Dermis blood vessel endothelial cell (primary cell): ENCODE data around the gene LDLRAD4. TPM values are rescaled to one million over a fixed set of nuclear protein-coding genes. Genes with fewer than 3 reads are reported as not detected.

ENCODE experiments used
- DNase-seq: peaks from one replicate; pipeline ENCODE4 v3.0.0; 2010
- total RNA-seq: library from RNA; depleted of rRNA; stranded (reverse); fragments of >200 nt; gene quantifications from 2 replicates; pipeline ENCODE4 v1.2.3, GENCODE V29; 2014

LDLRAD4 gene
- total RNA-seq, 1 donor from 2014 or later = 20.1 TPM

DNA sequence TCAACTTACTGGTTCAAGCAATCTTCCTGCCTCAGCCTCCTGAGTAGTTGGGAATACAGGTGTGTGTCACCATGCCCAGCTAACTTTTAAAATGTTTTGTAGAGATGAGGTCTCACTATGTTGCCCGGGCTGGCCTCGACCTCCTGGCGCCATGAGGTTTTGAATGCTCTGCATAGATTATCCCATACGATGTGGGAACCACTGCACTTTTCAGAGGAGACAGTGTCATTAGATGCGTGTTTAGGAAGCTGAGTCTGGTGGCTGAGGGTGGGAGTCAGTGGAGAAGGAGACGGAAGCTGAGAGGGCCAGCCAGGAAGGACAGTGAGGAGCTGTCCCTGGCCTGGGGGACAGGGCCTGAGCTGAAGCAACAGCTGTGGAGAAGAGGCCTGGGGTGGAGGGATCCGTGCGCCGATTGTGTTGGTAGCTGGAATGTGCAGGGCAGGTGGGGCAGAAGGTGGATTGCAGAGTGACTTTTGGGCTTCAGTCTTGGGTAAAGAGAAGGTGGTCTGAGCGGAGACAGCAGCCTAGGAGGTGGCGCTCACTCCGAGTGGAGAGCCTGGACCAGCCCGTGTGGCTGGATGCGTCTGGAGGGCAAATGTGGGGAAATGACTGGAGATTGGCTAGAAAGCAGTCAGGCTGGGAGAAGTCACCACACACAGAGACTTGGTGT, 68.0 kb downstream of the LDLRAD4 start:
- no peak for DNase-seq

DNA sequence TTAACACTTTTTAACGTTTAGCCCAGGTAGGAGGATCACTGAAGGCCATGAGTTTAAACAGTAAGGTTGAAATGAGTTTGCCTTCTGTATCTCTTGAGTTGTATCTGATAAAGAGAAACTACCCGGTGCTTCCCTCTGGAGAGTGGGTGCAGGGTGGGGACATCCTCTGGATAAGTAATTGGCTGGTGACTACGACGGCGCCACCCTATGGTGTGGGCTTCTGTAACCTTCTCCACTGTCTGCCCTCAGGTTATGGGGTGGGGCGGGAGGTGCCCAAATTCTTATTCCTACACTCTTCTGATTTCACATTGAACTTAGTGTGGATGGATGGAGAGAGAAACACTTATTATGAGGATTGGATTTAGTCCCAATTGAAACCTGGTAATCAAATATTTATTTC, 68.8 kb downstream of the LDLRAD4 start:
- no peak for DNase-seq

DNA sequence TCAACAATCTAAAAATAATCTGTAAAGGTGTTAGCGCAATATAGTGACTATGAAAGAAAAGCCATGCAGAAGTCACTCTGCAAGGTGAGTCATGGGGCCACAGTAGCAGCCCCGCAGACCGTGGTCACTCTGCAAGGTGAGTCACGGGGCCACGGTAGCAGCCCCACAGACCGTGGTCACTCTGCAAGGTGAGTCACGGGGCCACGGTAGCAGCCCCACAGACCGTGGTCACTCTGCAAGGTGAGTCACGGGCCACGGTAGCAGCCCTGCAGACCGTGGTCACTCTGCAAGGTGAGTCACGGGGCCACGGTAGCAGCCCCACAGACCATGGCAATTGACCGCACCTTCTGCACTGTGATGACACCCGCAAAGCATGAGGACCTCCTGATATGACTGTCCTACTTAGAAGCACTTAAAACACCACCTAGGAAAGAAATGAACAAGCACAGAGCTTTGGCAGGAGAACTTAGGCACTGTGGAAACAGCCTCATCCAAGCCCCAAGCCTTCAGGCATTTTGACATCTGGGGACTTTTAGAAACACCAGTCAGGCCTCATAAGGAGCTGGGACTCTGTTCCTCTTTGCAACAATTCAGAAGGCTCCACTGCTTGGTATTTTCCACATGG, 70.1 kb downstream of the LDLRAD4 start:
- DNase-seq = no peak

DNA sequence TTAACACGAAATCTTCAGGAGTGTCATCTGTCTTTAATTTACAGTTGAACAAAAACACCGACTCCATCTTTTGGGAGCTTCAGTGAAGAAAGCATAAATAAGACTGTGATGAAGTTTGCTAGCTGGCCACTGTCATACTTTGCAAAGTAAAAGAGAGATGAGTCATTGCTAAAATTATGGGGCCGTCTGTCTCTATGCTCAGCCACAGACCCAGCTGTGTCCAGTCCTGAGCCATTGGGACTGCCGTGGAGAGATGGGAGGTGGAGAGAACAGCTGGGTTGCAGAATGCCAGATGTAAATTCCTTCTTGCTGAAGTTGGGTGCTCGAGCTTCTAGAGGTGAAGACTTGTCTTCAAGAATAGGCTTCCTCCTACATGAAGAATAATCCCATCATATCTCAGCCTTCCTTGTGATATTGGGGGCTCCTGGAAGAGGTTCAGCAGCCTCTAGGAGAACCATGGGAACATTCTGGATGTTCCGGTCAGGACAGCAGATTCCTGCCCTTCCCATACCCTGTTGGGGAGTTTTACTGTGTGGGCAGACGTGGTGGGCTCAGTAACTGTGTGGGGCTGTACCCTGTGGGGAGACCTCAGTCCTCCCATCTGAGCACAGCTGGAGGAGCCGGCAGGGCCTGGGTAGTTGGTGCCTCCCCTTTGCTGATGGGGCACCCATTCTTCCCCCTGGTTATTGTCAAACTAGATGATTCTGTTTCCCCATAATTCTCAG, 71.1 kb downstream of the LDLRAD4 start:
- DNase-seq = no peak

DNA sequence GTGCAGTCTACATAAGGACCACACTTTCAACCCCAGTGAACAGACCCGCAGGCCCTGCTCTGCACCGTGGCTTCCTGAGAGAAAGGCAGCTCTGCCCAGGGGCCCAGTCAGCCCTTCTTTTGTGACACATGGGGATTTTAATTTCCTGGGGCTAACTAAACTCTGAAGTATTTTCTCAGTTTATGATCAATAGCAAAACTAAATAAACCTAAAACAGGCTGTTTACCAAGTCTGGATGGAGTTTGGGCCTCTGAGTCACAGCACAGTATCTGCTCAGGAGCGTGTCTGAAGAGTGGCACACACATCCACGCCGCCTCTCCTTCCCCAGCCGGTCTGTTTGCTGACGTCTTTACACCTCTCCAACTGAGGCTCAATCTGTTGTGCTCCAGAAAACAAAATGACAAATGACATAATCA, 72.3 kb downstream of the LDLRAD4 start:
- no peak for DNase-seq

DNA sequence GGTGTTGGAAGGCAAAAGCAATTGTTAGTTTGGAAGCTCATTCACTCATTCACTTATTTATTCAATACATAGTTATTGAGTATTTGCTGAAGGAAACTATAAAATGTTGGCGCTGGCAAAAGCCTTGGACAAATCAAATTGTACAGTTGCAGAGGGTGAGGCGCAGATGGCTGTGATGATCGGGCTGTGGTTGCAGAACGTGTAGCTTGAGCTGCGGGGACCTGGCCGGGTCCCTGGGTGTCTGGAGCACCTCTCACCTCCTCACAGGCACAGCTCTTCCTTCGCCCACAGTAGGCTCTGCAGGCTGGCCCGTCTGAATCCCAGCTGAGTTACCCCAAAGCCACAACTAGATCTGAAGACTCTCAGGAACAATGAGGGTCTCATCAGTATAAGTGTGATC, 72.7 kb downstream of the LDLRAD4 start:
- no peak for DNase-seq

DNA sequence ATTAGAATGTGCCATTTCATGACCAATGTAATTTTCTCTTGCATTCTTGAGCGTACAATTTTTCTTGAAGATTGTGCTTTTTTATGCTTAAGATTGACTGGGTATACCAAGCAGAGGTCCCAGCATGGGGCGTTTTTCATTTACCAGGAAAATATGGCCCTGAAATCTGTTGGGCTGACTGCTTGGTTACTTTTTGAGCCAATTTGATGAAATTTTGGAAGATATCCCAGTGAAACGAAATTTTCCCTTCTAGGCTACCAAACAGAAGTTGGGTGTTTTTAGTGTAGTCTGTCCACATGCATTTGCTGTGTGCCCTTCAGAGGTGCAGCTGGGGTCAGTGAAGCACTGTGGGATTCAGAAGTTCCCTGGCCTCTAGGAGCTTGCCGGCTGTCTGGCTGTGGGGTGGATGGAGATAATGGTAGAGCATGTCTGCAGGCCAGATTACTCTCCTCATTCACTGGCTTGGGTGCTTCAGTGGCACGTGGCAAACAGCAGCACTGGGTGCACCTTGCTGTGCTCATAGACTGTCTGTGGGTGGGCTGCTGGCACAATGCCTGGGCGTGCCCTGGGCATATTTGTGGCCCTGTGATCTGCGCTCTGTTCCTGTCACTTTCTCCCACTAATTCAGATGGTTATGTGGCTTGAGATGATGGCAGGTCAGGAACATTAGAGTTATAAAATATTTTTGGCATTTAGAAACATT, 73.3 kb downstream of the LDLRAD4 start:
- DNase-seq = no peak

DNA sequence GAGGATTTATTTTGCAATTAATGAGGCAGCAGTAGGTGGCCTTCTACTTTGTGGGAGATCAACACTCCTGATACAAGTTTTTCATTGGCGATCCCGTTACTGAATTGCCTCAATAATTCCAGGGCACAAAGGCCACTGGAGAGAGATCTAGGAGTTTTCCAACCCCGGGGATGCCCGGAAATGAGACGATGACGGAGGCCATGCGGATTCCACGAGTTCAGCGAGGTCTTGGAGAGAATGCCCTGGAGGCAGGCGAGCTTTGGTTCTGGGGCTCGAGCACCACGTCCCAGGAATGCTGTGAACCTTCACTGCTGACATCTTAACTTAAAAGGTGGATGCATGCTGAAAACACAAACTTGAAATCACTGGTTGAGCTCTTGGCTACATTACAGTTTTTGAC, 74.2 kb downstream of the LDLRAD4 start:
- no peak for DNase-seq

DNA sequence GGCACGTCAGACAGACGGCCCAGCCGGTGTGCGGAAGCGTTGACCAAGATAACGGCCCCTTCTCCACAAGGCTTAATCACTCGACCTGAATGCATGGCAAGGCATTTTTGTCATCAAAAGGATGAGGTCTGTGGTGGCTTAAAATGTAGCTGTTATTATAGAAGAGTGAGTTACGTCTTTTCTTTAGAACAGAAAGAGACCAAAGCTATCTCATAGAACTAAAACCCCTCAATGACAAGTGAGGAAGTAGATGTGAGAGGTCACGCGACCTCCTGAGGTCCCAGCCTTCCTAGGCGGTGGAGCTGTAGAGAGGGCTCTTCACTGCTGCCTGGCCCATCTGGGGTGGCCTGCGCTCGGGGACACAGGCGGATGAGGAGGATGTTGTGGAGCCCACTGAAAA, 75.7 kb downstream of the LDLRAD4 start:
- no peak for DNase-seq

DNA sequence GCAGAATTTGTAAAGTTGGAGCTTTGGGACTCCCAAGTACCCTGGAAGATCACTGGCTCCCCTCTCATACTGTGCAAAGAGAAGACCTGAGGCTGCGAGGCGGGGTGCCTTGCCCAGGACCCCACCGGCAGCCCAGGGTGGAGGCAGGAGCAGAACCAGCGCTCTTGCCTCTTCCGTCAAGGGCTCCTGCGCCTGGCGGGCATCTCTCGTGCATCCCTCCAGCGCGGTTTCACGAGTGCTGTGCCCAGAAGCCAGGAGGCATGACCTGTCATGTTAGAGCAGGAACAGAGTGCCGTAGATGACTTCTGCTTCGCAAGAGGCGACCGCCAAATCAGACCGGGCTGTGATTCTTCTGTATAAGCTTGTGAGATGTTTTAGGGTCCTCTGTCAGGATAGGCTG, 77.3 kb downstream of the LDLRAD4 start:
- DNase-seq = no peak

DNA sequence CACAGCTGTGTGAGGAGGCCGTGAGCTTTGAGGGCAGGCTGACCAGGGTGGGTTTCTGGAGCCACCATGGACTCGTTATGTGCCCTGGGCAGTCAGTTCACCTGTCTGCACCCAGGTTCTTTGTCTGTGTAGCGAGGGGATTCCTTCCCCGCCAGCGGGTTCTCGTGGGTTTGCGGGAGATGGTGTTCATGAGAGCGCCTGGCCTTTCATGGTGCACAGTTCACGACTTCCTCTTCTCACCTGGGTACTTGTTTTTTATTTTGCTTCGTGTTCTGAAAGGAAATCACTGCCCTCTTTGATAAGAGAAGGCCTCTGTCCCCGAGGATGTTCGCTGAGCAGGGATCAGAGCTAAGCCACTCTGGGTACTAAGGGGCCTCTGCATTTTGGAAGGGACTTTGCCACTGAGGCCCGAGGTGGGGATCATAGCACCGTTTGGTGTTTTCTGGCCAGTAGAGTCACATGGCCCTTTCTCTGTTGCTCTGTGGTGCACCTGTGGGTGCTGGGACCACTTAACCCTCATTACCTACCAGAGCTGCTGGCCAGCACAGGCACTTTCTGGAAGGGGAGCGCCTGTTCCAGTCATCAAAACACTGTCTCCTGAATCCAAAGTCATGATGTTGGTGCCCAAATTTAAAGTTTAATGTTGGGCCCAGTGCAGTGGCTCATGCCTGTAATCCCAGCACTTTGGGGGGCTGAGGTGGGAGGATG, 78.5 kb downstream of the LDLRAD4 start:
- no peak for DNase-seq

DNA sequence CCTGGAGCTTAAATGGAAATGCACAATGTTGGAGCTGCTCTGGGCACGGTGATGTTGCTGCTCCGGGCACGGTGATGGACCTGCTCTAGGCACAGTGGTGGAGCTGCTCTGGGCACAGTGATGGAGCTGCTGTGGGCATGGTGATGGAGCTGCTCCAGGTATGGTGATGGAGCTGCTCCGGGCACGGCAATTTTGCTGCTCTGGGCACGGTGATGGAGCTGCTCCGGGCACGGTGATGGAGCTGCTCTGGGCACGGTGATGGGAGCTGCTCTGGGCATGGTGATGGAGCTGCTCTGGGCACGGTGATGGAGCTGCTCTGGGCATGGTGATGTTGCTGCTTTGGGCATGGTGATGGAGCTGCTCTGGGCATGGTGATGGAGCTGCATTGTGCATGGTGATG, 79.7 kb downstream of the LDLRAD4 start:
- DNase-seq = no peak

DNA sequence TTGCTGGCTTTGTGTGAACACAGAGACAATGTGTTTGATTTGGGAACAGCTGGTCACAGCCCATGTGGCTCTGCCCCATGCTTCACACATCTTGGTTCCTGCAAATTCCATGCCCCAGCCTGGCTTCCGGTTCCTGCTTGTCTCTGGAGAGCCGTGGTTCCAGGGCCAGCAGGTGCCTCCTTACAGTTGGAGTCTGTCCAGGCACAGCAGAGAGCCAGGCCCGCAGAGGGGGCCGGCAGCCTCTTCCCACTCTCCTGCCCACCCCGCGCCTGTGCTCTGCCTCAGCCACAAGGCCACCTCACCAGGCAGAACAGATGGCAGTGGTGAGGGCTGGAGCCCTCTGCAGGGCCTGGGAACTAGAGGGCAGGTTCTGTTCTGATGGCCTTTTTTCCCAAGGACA, 81.5 kb downstream of the LDLRAD4 start:
- DNase-seq = peak; percentile 16

DNA sequence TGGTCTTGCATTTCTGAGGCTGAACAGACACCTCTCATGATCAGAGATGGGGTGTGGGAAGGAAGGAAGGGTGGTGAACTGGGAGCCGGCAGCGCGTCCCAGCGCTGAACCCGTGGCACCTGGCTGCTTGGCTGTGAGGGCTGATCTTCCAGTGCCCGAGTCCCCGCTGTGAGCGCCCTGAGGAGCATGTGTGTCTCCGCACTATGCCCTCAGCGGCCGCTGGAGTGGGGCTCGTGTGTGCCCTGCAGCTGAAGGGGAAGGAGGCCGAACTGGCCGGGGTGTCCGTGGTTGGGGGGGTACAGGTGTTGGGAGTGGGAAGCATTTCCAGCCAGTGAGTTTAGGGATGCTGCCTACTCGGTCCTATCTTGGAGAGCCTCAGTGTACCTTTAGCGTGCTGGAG, 82.2 kb downstream of the LDLRAD4 start:
- DNase-seq = no peak

DNA sequence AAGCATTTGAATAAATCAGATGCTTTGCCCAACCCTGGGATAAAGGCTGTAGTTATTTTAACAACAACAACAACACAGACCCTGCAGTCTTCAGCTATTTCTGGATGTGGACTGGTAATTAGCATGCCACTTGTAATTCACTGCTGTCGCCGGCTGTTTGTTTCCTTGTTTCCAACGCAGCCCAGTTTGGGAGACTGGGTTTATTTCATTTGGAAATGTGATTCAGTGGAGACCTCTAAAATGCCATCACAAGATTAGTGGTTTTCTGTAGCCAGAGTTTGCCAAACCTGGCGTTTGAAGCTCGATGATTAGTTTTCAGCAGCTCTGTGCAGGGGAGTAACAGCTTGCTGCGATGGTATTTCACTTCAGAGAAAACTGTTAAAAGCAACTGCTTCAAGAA, 83.5 kb downstream of the LDLRAD4 start:
- DNase-seq = no peak

DNA sequence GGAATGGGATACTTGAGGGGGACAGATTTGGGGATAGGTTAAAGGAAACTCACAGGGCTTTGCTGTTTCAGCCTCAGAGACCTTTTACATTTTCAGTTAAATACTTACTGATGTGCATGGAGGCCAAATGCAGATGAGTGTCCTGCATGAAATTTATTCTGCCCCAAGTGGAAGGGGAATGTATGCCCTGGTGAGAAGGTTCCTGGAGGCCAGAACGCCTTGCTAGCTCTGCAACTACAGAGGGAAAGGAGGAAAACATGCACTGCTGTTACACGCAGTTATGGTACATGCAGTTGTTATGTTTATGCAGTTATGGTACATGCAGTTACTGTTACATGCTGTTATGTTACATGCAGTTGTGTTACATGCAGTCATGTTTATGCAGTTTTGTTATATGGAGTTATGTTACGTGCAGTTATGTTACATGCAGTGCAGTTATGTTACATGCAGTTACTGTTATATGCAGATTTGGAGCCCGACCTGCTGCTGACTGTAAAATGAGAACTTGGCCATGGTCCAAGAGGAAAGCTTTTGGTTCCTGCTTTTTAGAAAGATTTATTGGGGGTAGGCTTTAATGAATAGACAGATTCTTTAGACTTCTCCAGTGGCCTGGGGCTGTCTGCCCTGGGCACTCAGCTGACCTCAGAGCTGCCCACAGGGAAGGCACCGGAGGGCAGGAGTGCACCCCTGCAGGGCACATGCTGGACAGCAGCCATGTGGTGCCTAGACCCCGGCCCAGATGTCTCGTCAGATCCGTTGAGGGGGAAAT, 84.1 kb downstream of the LDLRAD4 start:
- peak; percentile 2 for DNase-seq

DNA sequence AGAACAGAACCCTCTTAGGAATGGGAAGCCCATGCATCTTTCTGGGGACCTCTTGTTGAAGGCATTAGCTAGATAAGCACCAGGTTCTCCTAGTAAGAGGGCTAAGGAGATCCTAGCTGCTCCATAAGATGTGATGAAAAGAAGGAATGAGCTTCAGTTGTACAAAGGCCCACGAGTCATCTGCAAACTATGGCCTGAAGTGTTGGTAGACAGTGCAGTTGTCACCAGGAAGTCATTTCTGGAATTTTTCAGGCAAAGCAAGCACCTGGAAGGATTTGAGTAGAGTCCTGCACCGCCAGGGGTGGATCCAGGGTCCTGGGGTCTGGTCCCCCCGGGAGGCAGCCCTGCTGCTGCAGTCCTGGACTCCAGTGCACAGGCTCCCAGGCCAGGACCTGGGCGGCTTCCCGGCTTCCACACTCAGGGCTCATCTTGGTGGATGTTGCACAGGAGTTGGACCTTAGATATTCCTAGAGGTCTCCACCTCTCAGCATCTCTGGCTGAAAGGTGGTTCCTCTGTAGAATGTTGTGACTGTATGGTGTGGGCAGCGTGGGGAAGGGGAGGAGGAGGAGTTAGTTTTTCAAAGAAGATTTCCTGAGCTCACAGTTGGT, 85.3 kb downstream of the LDLRAD4 start:
- no peak for DNase-seq

DNA sequence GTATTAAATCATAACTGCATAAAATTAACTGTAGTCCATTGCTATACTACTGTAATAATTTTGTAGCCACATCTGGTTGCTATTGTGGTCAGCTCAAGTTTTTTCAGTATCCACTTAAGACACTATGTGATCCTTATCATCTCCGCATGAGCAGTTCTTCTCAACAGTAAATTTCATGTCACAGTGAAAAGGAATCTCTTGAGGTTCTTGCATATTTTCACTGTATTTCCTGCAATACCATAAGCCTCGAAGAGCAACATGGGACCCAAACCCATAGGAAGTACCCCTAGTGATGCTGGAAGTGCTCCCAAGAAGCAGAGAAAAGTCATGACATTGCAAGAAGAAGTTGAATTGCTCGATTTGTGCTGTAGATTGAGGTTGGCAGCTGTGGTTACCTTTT, 86.7 kb downstream of the LDLRAD4 start:
- DNase-seq = no peak

DNA sequence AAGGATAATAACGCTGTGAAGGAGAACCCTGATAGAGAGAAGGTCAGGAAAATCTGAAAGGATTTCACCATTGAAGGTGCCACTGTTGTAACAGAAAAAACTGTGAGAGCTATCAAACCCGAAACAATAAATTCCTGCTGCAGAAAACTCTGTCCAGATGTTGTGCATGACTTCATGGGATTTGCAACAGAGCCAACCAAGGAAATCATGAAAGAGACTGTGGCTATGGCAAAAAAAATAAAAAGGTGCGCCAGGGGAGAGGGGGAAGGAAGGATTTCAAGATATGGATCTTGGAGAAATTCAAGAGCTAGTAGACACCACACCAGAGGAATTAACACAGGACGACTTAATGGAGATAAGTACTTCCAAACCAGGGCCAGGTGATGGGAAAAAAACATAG, 88.0 kb downstream of the LDLRAD4 start:
- no peak for DNase-seq

DNA sequence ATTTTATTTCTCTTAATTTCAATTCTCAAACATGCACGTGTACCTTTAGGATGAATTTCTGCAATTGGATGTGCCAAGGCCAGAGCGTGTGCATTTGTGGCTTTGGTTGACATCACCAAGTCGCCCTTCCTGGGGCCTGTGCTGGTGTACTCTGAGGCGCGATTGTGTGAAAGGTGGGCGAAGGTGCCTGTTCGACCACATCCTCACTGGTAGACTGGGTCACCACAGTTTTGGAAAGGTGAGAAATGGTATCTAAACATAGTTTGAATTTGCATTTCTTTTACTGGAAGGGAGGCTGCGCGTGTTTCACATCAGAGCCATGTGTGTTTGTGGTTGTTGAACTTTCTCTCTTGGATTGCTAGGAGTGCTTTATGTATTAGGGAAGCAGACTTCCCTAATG, 89.8 kb downstream of the LDLRAD4 start:
- DNase-seq = no peak

DNA sequence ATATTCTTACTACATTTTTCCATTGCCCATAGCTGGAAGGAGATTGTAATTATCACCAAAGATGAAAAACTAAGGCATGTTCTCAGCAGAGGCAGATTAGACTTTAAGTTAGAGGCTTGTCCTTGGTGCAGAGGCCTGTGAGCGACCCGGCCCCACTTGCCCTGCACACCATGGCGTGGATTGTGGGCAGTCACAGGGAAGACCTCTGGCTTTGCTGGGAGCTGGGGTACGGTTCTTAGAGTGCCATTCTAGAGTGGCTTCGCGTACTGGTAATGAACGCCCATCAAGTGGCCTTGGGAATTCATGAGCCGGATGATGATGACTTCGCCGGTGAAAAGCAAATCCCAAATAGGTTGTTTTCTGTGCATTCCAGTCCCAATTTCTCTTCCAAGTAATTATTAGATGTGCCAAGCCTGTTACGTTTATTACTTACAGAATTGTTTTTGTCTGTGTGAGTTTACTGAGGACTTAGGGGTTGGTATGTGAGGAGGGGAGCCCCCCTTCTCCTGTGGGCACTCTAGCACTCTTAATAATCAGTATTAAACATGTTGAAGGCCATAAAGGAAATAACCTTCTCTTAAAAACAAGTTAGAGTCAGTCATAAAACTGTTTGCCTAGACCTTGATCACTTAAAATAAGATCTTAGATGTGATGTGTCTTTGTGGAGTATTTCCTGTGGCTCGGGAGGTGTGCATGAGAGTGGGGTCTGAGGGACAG, 90.6 kb downstream of the LDLRAD4 start:
- DNase-seq = no peak
